Measurements from ENCODE around the gene PTPRK. TPM values are rescaled to one million over a fixed set of nuclear protein-coding genes. Genes with fewer than 3 reads are reported as not detected.

Gene PTPRK
- total RNA-seq, 1 experiment from 2014 or later: 94.4 TPM

DNA sequence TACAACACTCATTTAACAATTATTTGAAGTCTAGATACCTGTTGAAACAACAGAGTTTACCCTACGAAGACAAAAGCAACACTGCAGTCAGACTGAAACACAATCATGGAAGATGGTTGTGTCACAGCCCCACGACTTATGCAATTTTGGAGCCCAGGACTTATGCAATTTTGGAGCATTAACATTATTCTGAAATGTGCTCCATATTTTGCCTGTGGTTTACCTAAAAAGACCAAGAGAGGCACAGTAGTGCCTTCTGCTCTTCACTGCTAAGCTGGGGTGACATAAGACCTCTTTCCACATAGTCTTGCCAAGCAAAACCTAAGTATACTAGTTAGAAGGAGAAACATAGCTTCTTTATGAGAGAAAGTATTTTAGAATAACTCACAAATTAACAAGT is 216.5 kb downstream of the PTPRK start:
- ChIA-PET POLR2A (no interaction called here), CTCF (no interaction called here)
- no TSS peak for BruUV-seq (replicated peaks)
- H3K9me3 ChIP-seq: no peaks in the 10 kb centered on the region
- Mint-ChIP-seq H3K27me3 (ENCODE audit: insufficient read depth, unreplicated experiment) (no peaks in the 10 kb centered on the region), H3K27ac (ENCODE audit: unreplicated experiment) (no peak overlapping the region), H3K4me3 (ENCODE audit: unreplicated experiment) (no peak overlapping the region), H3K9me3 (ENCODE audit: unreplicated experiment) (no peaks in the 10 kb centered on the region), H3K4me1 (ENCODE audit: low read depth, unreplicated experiment) (peaks cover under 1% of the 10 kb centered on the region), H3K36me3 (ENCODE audit: insufficient read depth, unreplicated experiment) (peaks cover 6% of the 10 kb centered on the region)
- intact Hi-C loops (cut with micrococcal nuclease; ENCODE audit: unreplicated experiment): no loop called here
- H3K27me3 ChIP-seq (replicated peaks; ENCODE audit: control insufficient read depth, insufficient read depth, low read length): no peaks in the 10 kb centered on the region
- H3K4me1 ChIP-seq: no peaks in the 10 kb centered on the region
- no peak for DNase-seq
- H3K36me3 ChIP-seq (ENCODE audit: control insufficient read depth, insufficient read depth, low read length): no peaks in the 10 kb centered on the region
- TF ChIP-seq, protein P1, sequence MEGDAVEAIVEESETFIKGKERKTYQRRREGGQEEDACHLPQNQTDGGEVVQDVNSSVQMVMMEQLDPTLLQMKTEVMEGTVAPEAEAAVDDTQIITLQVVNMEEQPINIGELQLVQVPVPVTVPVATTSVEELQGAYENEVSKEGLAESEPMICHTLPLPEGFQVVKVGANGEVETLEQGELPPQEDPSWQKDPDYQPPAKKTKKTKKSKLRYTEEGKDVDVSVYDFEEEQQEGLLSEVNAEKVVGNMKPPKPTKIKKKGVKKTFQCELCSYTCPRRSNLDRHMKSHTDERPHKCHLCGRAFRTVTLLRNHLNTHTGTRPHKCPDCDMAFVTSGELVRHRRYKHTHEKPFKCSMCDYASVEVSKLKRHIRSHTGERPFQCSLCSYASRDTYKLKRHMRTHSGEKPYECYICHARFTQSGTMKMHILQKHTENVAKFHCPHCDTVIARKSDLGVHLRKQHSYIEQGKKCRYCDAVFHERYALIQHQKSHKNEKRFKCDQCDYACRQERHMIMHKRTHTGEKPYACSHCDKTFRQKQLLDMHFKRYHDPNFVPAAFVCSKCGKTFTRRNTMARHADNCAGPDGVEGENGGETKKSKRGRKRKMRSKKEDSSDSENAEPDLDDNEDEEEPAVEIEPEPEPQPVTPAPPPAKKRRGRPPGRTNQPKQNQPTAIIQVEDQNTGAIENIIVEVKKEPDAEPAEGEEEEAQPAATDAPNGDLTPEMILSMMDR (IDR thresholded peaks at IDR 0.05; ENCODE audit: insufficient read depth in 1 of 2, low read depth in 1 of 2, low read length in 1 of 2, severe bottlenecking in 1 of 2, unreplicated experiment in 1 of 2): no peak
- no peak overlapping the region for H3K4me3 ChIP-seq (ENCODE audit: low read depth, low read length)

DNA sequence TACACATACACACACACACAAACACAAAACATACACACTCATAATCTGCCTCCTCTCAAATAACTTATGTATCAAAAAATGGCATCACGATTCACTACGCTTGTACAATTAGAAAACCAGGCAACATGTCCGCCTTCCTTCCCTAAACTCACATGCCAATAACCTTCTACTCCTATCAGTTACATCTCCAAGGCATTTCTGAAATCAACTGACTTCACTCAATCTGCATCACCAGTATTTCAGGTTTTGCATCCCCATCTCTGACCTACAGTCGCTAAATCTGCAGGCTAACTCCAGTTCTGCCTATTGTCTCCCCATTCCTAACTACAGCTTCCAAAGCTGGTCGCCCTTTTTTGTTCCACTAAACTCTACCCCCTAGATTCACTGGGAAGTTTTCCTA is 217.5 kb downstream of the PTPRK start:
- intact Hi-C loops (cut with micrococcal nuclease; ENCODE audit: unreplicated experiment): no loop called here
- Mint-ChIP-seq H3K9me3 (ENCODE audit: unreplicated experiment) (no peaks in the 10 kb centered on the region), H3K36me3 (ENCODE audit: insufficient read depth, unreplicated experiment) (peaks cover 6% of the 10 kb centered on the region), H3K27me3 (ENCODE audit: insufficient read depth, unreplicated experiment) (no peaks in the 10 kb centered on the region), H3K4me1 (ENCODE audit: low read depth, unreplicated experiment) (no peaks in the 10 kb centered on the region), H3K4me3 (ENCODE audit: unreplicated experiment) (no peak overlapping the region), H3K27ac (ENCODE audit: unreplicated experiment) (no peak overlapping the region)
- Histone ChIP-seq H3K36me3 (ENCODE audit: control insufficient read depth, insufficient read depth, low read length) (no peaks in the 10 kb centered on the region), H3K27me3 (replicated peaks; ENCODE audit: control insufficient read depth, insufficient read depth, low read length) (no peaks in the 10 kb centered on the region), H3K4me1 (no peaks in the 10 kb centered on the region), H3K4me3 (ENCODE audit: low read depth, low read length) (no peak overlapping the region), H3K9me3 (no peaks in the 10 kb centered on the region)
- TF ChIP-seq, protein P1 (IDR thresholded peaks at IDR 0.05; ENCODE audit: insufficient read depth in 1 of 2, low read depth in 1 of 2, low read length in 1 of 2, severe bottlenecking in 1 of 2, unreplicated experiment in 1 of 2): no peak
- DNase-seq: no peak
- ChIA-PET POLR2A (no interaction called here), CTCF (no interaction called here)
- no TSS peak for BruUV-seq (replicated peaks)

DNA sequence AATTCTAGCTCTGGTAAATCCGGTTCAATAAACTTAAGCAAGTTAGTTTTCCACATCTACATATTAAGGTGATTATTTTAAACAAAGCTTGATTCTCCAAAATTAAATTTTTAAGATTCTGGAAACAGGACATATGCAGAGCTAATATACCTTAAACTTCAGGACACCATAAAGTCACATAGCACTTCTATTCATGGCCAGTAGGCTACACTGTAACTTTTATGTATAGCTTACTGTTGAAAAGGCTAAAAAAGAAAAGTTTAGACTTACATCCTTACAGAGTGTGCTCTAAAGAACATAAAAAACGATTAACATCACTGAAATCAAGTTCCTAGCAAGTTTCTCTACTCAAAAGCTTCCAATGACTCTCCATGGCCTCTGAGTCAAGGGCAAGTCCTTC is 224.7 kb downstream of the PTPRK start:
- H3K27ac Mint-ChIP-seq (ENCODE audit: unreplicated experiment): no peak overlapping the region
- CTCF ChIA-PET: no interaction called here
- BruUV-seq (replicated peaks): no TSS peak
- peaks cover 4% of the 10 kb centered on the region for H3K36me3 Mint-ChIP-seq (ENCODE audit: insufficient read depth, unreplicated experiment)
- H3K27me3 Mint-ChIP-seq (ENCODE audit: insufficient read depth, unreplicated experiment): no peaks in the 10 kb centered on the region
- intact Hi-C loops (cut with micrococcal nuclease; ENCODE audit: unreplicated experiment): no loop called here
- POLR2A ChIA-PET: no interaction called here
- no peak overlapping the region for H3K4me3 Mint-ChIP-seq (ENCODE audit: unreplicated experiment)
- H3K9me3 Mint-ChIP-seq (ENCODE audit: unreplicated experiment): no peaks in the 10 kb centered on the region
- H3K4me1 Mint-ChIP-seq (ENCODE audit: low read depth, unreplicated experiment): no peaks in the 10 kb centered on the region
- Histone ChIP-seq H3K27me3 (replicated peaks; ENCODE audit: control insufficient read depth, insufficient read depth, low read length) (no peaks in the 10 kb centered on the region), H3K4me1 (no peaks in the 10 kb centered on the region), H3K36me3 (ENCODE audit: control insufficient read depth, insufficient read depth, low read length) (no peaks in the 10 kb centered on the region), H3K4me3 (ENCODE audit: low read depth, low read length) (no peak overlapping the region), H3K9me3 (no peaks in the 10 kb centered on the region)
- DNase-seq: no peak
- TF ChIP-seq, protein P1 (IDR thresholded peaks at IDR 0.05; ENCODE audit: insufficient read depth in 1 of 2, low read depth in 1 of 2, low read length in 1 of 2, severe bottlenecking in 1 of 2, unreplicated experiment in 1 of 2): no peak

Data from Caco-2 (cell line).